SK-N-SH (cell line): ENCODE measurements around the gene MRPL23. TPM values are rescaled to one million over a fixed set of nuclear protein-coding genes. Genes with fewer than 3 reads are reported as not detected.

Experiments
- CTCF ChIA-PET: fragments of 300-600, 350-600 bp; formaldehyde crosslinking; extraction: SDS; loops from one replicate; lab custom pipeline; 2021; lab: Yijun Ruan, JAX
- POLR2A ChIA-PET: fragments of 350-600 bp; sonication (Branson Sonifier 250); formaldehyde crosslinking; extraction: SDS; loops from one replicate; lab custom pipeline; 2020; ENCODE audit warnings: antibody characterized with exemption, inconsistent platforms; lab: Yijun Ruan, JAX
- DNase-seq: peaks from one replicate; pipeline ENCODE4 v3.0.0; 2012
- H2AFZ ChIP-seq: fragments of 200-600 bp; sonication (generic); 2 replicates; pipeline ENCODE4 v1.8.1; 2016; ENCODE audit warnings: antibody characterized with exemption, mild to moderate bottlenecking, low read depth
- H3F3A ChIP-seq: fragments of 200-600 bp; sonication (generic); replicated peaks from 2 replicates; pipeline ENCODE3; 2016; ENCODE audit warnings: antibody characterized with exemption, mild to moderate bottlenecking; ENCODE audit not compliant: insufficient read depth
- H3K27ac ChIP-seq, 2 experiments: fragments of 200-500 bp in 1 of 2; fragments of 200-600 bp in 1 of 2; sonication (Bioruptor generic) in 1 of 2; sonication (generic), shearing (Covaris generic) in 1 of 2; 2 replicates each; pipeline versions ENCODE4 v1.5.1 to v1.6.1; 2014 to 2016; ENCODE audit warnings: low read depth in 2 of 2, inconsistent platforms in 1 of 2, low read length in 1 of 2, mild to moderate bottlenecking in 1 of 2, mixed read lengths in 1 of 2
- H3K27me3 ChIP-seq: fragments of 200-600 bp; sonication (generic), shearing (Covaris generic); 2 replicates; pipeline ENCODE4 v1.6.1; 2016; ENCODE audit warnings: mixed run types; ENCODE audit not compliant: insufficient read depth
- H3K36me3 ChIP-seq, 2 experiments: fragments of 200-500 bp in 1 of 2; fragments of 200-600 bp in 1 of 2; sonication (Bioruptor generic) in 1 of 2; sonication (generic) in 1 of 2; replicated peaks in 1 of 2; 2 replicates each; pipeline versions ENCODE3 to v1.5.1; 2014 to 2016; ENCODE audit warnings: low read length in 1 of 2, mild to moderate bottlenecking in 1 of 2; ENCODE audit not compliant: insufficient read depth in 2 of 2, control insufficient read depth in 1 of 2
- H3K4me1 ChIP-seq, 2 experiments: fragments of 200-500 bp in 1 of 2; fragments of 200-600 bp in 1 of 2; sonication (Bioruptor generic) in 1 of 2; sonication (generic), shearing (Covaris generic) in 1 of 2; 2 replicates each; pipeline versions ENCODE4 v1.5.1 to v1.6.1; 2014 to 2016; ENCODE audit warnings: low read depth in 1 of 2, low read length in 1 of 2, mixed run types in 1 of 2; ENCODE audit not compliant: insufficient read depth in 2 of 2, control insufficient read depth in 1 of 2
- H3K4me2 ChIP-seq: fragments of 200-600 bp; sonication (generic), shearing (Covaris generic); 2 replicates; pipeline ENCODE4 v1.6.1; 2017; ENCODE audit warnings: mixed run types
- H3K4me3 ChIP-seq, 2 experiments: fragments of 200-500 bp in 1 of 2; fragments of 200-600 bp in 1 of 2; sonication (Bioruptor generic) in 1 of 2; sonication (generic), shearing (Covaris generic) in 1 of 2; 2 replicates each; pipeline versions ENCODE4 v1.5.1 to v1.8.1; 2014 to 2016; ENCODE audit warnings: low read depth in 2 of 2, inconsistent platforms in 1 of 2, low read length in 1 of 2, mild to moderate bottlenecking in 1 of 2, mixed read lengths in 1 of 2, moderate library complexity in 1 of 2
- H3K79me2 ChIP-seq: fragments of 200-600 bp; sonication (generic); 2 replicates; pipeline ENCODE4 v1.8.1; 2017; ENCODE audit warnings: mild to moderate bottlenecking; ENCODE audit not compliant: insufficient read depth
- H3K9ac ChIP-seq: fragments of 200-600 bp; sonication (generic); 2 replicates; pipeline ENCODE4 v1.6.1; 2017; ENCODE audit warnings: mixed run types
- H3K9me2 ChIP-seq: fragments of 200-600 bp; sonication (generic); 2 replicates; pipeline ENCODE4 v1.6.1; 2017; ENCODE audit warnings: mixed run types
- H3K9me3 ChIP-seq: fragments of 200-600 bp; sonication (generic); 2 replicates; pipeline ENCODE4 v1.6.1; 2017; ENCODE audit warnings: mixed run types, mild to moderate bottlenecking, moderate library complexity
- H4K20me1 ChIP-seq: fragments of 200-600 bp; sonication (generic); 2 replicates; pipeline ENCODE4 v1.6.1; 2017; ENCODE audit warnings: mild to moderate bottlenecking, mixed run types; ENCODE audit not compliant: insufficient read depth
- EZH2phosphoT487 ChIP-seq: fragments of 200-600 bp; sonication (generic); IDR thresholded peaks from 2 replicates; pipeline ENCODE4 v1.6.1; 2017; ENCODE audit warnings: low read depth, mixed run types, mild to moderate bottlenecking, antibody characterized with exemption, moderate library complexity, borderline replicate concordance
- FOXM1 ChIP-seq: IDR thresholded peaks from 2 replicates; pipeline ENCODE4 v1.4.0; 2012; ENCODE audit warnings: low read depth, mild to moderate bottlenecking
- MAX ChIP-seq: IDR thresholded peaks from 2 replicates; pipeline ENCODE4 v1.4.0; 2012; ENCODE audit warnings: low read depth
- MXI1 ChIP-seq: IDR thresholded peaks from 2 replicates; pipeline ENCODE4 v1.6.1; 2012; ENCODE audit warnings: mild to moderate bottlenecking, low read depth, low read length, improper control_type of control experiment
- PBX3 ChIP-seq: IDR thresholded peaks from 2 replicates; pipeline ENCODE4; 2012
- RCOR1 ChIP-seq: fragments of 150-350 bp; IDR thresholded peaks from 2 replicates; pipeline ENCODE4 v1.6.1; 2017; ENCODE audit warnings: antibody characterized with exemption, low read length
- REST ChIP-seq: IDR thresholded peaks from 2 replicates; pipeline ENCODE4 v1.6.1; 2012; ENCODE audit warnings: mild to moderate bottlenecking, low read depth, low read length, moderate library complexity
- WGBS: methylation state at CpG from one replicate; pipeline ENCODE4 v1.1.6; 2017; ENCODE audit warnings: low lambda C conversion rate; 5-methylcytosine and 5-hydroxymethylcytosine counted together
- polyA plus RNA-seq, 3 experiments: library from polyadenylated mRNA; depleted of rRNA; stranded (reverse); fragments of >200 nt; gene quantifications; 2 replicates each; pipeline ENCODE4 v1.2.3, GENCODE V29; 2012

The MRPL23 gene
- polyA plus RNA-seq, 1 of the 3 experiments (the other 2 are of a cell fraction): 264 TPM

- TF ChIP-seq REST (no peak), FOXM1 (no peak), RCOR1 (no peak)
These were observed 36.4 kb downstream of the MRPL23 start (continued) for GRCh38 chr11:1983601-1983961.

GRCh38 chr11:1987024-1987423 is 39.9 kb downstream of the MRPL23 start:
- H3F3A ChIP-seq: no peaks in the 10 kb centered on the region
- no peak overlapping the region for H3K4me3 ChIP-seq
- H3K4me2 ChIP-seq: no peak overlapping the region
- H3K9ac ChIP-seq: no peak overlapping the region
- ChIA-PET CTCF (interaction anchor here (1.0 to 4.6 kb wide), 4 partner anchors 11 to 163 kb away, joined by 3 to 16 read pairs (median 3); no protein-coding TSS in a partner anchor), POLR2A (interaction anchor here (2.5 kb wide), 1 partner anchor 10 kb away, joined by 9 read pairs; the partner anchor contains the start of gene H19)
- H3K9me2 ChIP-seq: no peaks in the 10 kb centered on the region
- H3K27ac ChIP-seq: no peak overlapping the region
- H3K27me3 ChIP-seq: no peaks in the 10 kb centered on the region
- no peaks in the 10 kb centered on the region; a peak in 1 of 4 replicates for H3K4me1 ChIP-seq
- H3K9me3 ChIP-seq: no peaks in the 10 kb centered on the region
- TF ChIP-seq PBX3: no peak
- no peak for TF ChIP-seq EZH2phosphoT487
- no peak for TF ChIP-seq REST
- TF ChIP-seq MXI1: no peak
- TF ChIP-seq MAX: no peak
- no peaks in the 10 kb centered on the region for H3K36me3 ChIP-seq
- no peaks in the 10 kb centered on the region for H3K79me2 ChIP-seq
- DNase-seq: no peak
- no CpG with 5 or more reads among the region's 6 CpGs for WGBS
- H2AFZ ChIP-seq: no peak overlapping the region
- no peaks in the 10 kb centered on the region for H4K20me1 ChIP-seq
